A549 (cell line): Measurements from ENCODE around the gene NPAT. TPM values are rescaled to one million over a fixed set of nuclear protein-coding genes. Genes with fewer than 3 reads are reported as not detected.
A peak's percentile ranks its signal among the peaks of the same experiment; 100 is the strongest.

ENCODE experiments used
- ATAC-seq, 2 experiments: fragments of 200-7000 bp in 1 of 2; fragments of >200 bp in 1 of 2; cut with Nextera tagmentation in 1 of 2; cut with Tn5 transposase in 1 of 2; 3 replicates each; pipeline versions ENCODE4 v1.8.0 to v1.9.1; 2018 to 2020; ENCODE audit warnings: mild to moderate bottlenecking in 1 of 2, moderate library complexity in 1 of 2
- CTCF ChIA-PET: fragments of 300-600 bp; sonication (Branson Sonifier 250); formaldehyde crosslinking; extraction: SDS; loops from one replicate; lab custom pipeline; 2021; ENCODE audit warnings: antibody characterized with exemption, inconsistent platforms; lab: Yijun Ruan, JAX
- POLR2A ChIA-PET: fragments of 350-600 bp; formaldehyde crosslinking; extraction: SDS; loops from one replicate; lab custom pipeline; 2021; ENCODE audit warnings: antibody characterized with exemption, inconsistent platforms; lab: Yijun Ruan, JAX
- DNase-seq, 2 experiments: peaks; one replicate each; pipeline versions ENCODE4 v3.0.0 to v3.0.0-alpha.2; 2011 to 2016; ENCODE audit warnings: low read depth in 1 of 2, low spot score in 1 of 2
- FAIRE-seq: peaks from 2 replicates; lab custom pipeline; 2011; peaks lifted over from hg19 to GRCh38; lab: Jason Lieb, UNC
- H3K27ac ChIP-seq, 2 experiments: fragments of >200 bp; sonication (Bioruptor Twin); formaldehyde crosslinking; 3 replicates each; pipeline ENCODE4 v1.5.1; 2016 to 2017
- H3K4me1 ChIP-seq: fragments of >200 bp; sonication (Bioruptor Twin); formaldehyde crosslinking; 3 replicates; pipeline ENCODE4 v1.6.1; 2016
- H3K4me2 ChIP-seq: fragments of >200 bp; sonication (Bioruptor Twin); formaldehyde crosslinking; 3 replicates; pipeline ENCODE4 v1.6.1; 2016
- H3K4me3 ChIP-seq: fragments of >200 bp; sonication (Bioruptor Twin); formaldehyde crosslinking; 3 replicates; pipeline ENCODE4 v1.5.1; 2016
- H3K9me3 ChIP-seq: fragments of >200 bp; sonication (Bioruptor Twin); formaldehyde crosslinking; 3 replicates; pipeline ENCODE4 v1.6.1; 2016
- ATOH8 ChIP-seq: fragments of 250-450 bp; sonication (Bioruptor Pico); IDR thresholded peaks from 2 replicates; pipeline ENCODE4 v1.5.0; 2020; ENCODE audit warnings: low read depth, mild to moderate bottlenecking, moderate library complexity
- CBX2 ChIP-seq: fragments of 200-600 bp; sonication (generic); IDR thresholded peaks from 2 replicates; pipeline ENCODE4 v1.6.1; 2016; ENCODE audit warnings: low read depth, mild to moderate bottlenecking, borderline replicate concordance
- CBX8 ChIP-seq: fragments of 200-600 bp; sonication (generic); IDR thresholded peaks from 2 replicates; pipeline ENCODE4 v1.6.1; 2016
- CHD2 ChIP-seq: fragments of 150-350 bp; IDR thresholded peaks from 2 replicates; pipeline ENCODE4 v1.6.1; 2014; ENCODE audit warnings: low read length; ENCODE audit not compliant: partially characterized antibody
- CHD4 ChIP-seq: fragments of 200-600 bp; sonication (generic); IDR thresholded peaks from 2 replicates; pipeline ENCODE4 v1.6.1; 2016; ENCODE audit warnings: antibody characterized with exemption, mild to moderate bottlenecking, borderline replicate concordance
- FOSB ChIP-seq: fragments of 250-450 bp; sonication (Bioruptor Pico); IDR thresholded peaks from 2 replicates; pipeline ENCODE4 v1.5.0; 2020; ENCODE audit warnings: mild to moderate bottlenecking, moderate library complexity
- FOSL2 ChIP-seq, 2 experiments: fragments of 450-650 bp in 1 of 2; fragments of >200 bp in 1 of 2; sonication (Bioruptor Twin) in 1 of 2; formaldehyde crosslinking; IDR thresholded peaks; 2 replicates each; pipeline versions ENCODE4 v1.5.0 to v1.6.1; 2016 to 2020; ENCODE audit warnings: mild to moderate bottlenecking in 1 of 2, moderate library complexity in 1 of 2
- GATA3 ChIP-seq: IDR thresholded peaks from 2 replicates; pipeline ENCODE4 v1.6.1; 2012; ENCODE audit warnings: borderline replicate concordance
- HDAC2 ChIP-seq: fragments of 200-600 bp; sonication (generic); IDR thresholded peaks from 2 replicates; pipeline ENCODE4 v1.6.1; 2016
- HES2 ChIP-seq: fragments of >200 bp; sonication (Bioruptor Twin); formaldehyde crosslinking; IDR thresholded peaks from 2 replicates; pipeline ENCODE4 v1.6.1; 2016
- HOXB13 ChIP-seq: fragments of 250-450 bp; sonication (Bioruptor Pico); IDR thresholded peaks from 2 replicates; pipeline ENCODE4 v1.5.0; 2020; ENCODE audit warnings: low read depth, mild to moderate bottlenecking, moderate library complexity
- JUN ChIP-seq, 2 experiments: fragments of >200 bp; sonication (Bioruptor Twin); formaldehyde crosslinking; IDR thresholded peaks; 2 replicates in 1 of 2; 3 replicates in 1 of 2; pipeline ENCODE4 v1.6.1; 2016 to 2017
- JUNB ChIP-seq: fragments of >200 bp; sonication (Bioruptor Twin); formaldehyde crosslinking; IDR thresholded peaks from 2 replicates; pipeline ENCODE4 v1.6.1; 2016
- MYC ChIP-seq: IDR thresholded peaks from 2 replicates; pipeline ENCODE4 v1.6.1; 2012; ENCODE audit warnings: mild to moderate bottlenecking, inconsistent platforms, low read length, improper control_type of control experiment, borderline replicate concordance
- NFE2L2 ChIP-seq: fragments of 150-350 bp; conservative IDR thresholded peaks from 2 replicates; pipeline ENCODE4 v1.6.1; 2014; ENCODE audit warnings: low read length
- NR3C1 ChIP-seq: fragments of >200 bp; sonication (Bioruptor Twin); formaldehyde crosslinking; IDR thresholded peaks from 3 replicates; pipeline ENCODE4 v1.6.1; 2017
- POLR2A ChIP-seq: IDR thresholded peaks from 2 replicates; pipeline ENCODE4 v1.6.1; 2012; ENCODE audit warnings: mild to moderate bottlenecking, low read length
- RAD21 ChIP-seq, 2 experiments: fragments of >200 bp in 1 of 2; sonication (Bioruptor Twin) in 1 of 2; formaldehyde crosslinking in 1 of 2; IDR thresholded peaks in 1 of 2; conservative IDR thresholded peaks in 1 of 2; 2 replicates in 1 of 2; 3 replicates in 1 of 2; pipeline ENCODE4 v1.6.1; 2012 to 2018; ENCODE audit warnings: inconsistent platforms in 1 of 2
- RCOR1 ChIP-seq: fragments of 150-350 bp; IDR thresholded peaks from 2 replicates; pipeline ENCODE4 v1.6.1; 2014; ENCODE audit warnings: antibody characterized with exemption, low read length, low read depth
- RFX5 ChIP-seq: fragments of 450-650 bp; IDR thresholded peaks from 2 replicates; pipeline ENCODE4 v1.7.1; 2014; ENCODE audit warnings: antibody characterized with exemption, mild to moderate bottlenecking, moderate library complexity
- SMC3 ChIP-seq: fragments of >200 bp; sonication (Bioruptor Twin); formaldehyde crosslinking; IDR thresholded peaks from 3 replicates; pipeline ENCODE4 v1.6.1; 2018; ENCODE audit warnings: inconsistent platforms
- TP53 ChIP-seq: fragments of 250-450 bp; sonication (Bioruptor Pico); IDR thresholded peaks from 2 replicates; pipeline ENCODE4 v1.5.0; 2021; ENCODE audit warnings: mild to moderate bottlenecking, moderate library complexity
- ZC3H11A ChIP-seq: fragments of 450-650 bp; IDR thresholded peaks from 2 replicates; pipeline ENCODE4 v1.6.1; 2014; ENCODE audit warnings: antibody characterized with exemption, mild to moderate bottlenecking
- ZNF302 ChIP-seq: fragments of 250-450 bp; sonication (Bioruptor Pico); IDR thresholded peaks from 2 replicates; pipeline ENCODE4 v1.9.0; 2021; ENCODE audit warnings: inconsistent platforms, mild to moderate bottlenecking, moderate library complexity
- ZSCAN20 ChIP-seq: fragments of 250-450 bp; sonication (Bioruptor Pico); IDR thresholded peaks from 2 replicates; pipeline ENCODE4 v1.8.0; 2022; ENCODE audit warnings: mild to moderate bottlenecking, moderate library complexity
- WGBS: methylation state at CpG from one replicate; pipeline ENCODE4 v1.1.6; 2017; ENCODE audit errors: missing lambda C conversion rate; 5-methylcytosine and 5-hydroxymethylcytosine counted together
- polyA plus RNA-seq, 4 experiments: library from polyadenylated mRNA; depleted of rRNA in 3 of 4; stranded (reverse); fragments of >200 nt; fragmentation: RNase III in 1 of 4; extraction: RNeasy Plus Mini Kit Qiagen cat#74134 plus additional on column Dnase treatment in 1 of 4; gene quantifications; 2 replicates in 3 of 4; 3 replicates in 1 of 4; pipeline ENCODE4 v1.2.3, GENCODE V29; 2011 to 2017
- TF ChIP-seq, protein P1 (sequence below): fragments of >200 bp; sonication (Bioruptor Twin); formaldehyde crosslinking; IDR thresholded peaks from 3 replicates; pipeline ENCODE4 v1.5.1; 2016

The NPAT gene
- polyA plus RNA-seq, 2 of the 4 experiments (the other 2 are of a cell fraction): 4.6 to 9.3 TPM

DNA sequence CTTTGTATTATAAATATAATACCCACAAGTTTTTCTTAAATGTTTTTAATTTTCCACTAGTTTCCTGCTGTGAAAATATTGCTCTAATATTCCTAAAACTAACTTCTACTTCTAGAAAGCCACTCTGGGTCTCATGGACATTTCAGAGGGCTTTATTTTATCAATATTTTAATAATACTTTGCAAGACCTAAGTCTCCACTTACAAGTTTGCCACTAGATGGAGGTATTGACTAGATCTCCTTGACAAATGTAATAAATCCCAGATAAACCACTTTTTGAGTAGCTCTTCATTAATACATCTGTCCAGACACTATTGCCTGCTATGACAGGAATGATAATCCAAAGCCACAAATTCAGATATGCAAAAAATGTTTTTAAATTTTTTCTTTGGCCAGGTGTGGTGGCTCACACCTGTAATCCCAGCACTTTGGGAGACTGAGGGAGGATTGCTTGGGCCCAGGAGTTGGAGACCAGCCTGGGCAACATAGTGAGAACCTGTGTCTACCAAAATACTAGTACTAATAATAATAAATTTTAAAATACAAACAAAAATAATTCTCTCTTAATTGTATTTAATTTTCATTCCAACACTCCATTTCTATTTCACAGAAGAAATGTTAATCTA lies 104.6 kb downstream of the NPAT start:
- peak; percentile 35 to 63 for DNase-seq
- ATAC-seq: no peak
- no peak overlapping the region for H3K4me2 ChIP-seq
- H3K9me3 ChIP-seq: no peaks in the 10 kb centered on the region
- no peak overlapping the region for H3K4me3 ChIP-seq
- FAIRE-seq: no peak
- CTCF ChIA-PET: interaction anchor here (0.6 to 2.0 kb wide), 10 partner anchors 11 to 754 kb away, joined by 3 to 6 read pairs (median 3); no protein-coding TSS in a partner anchor
- POLR2A ChIA-PET: no interaction called here
- H3K4me1 ChIP-seq: peaks cover 24% of the 10 kb centered on the region
- TF ChIP-seq RFX5: no peak
- peak; percentile 58 to 59 for TF ChIP-seq RAD21 (conservative IDR thresholded peaks at IDR 0.05 in 1 of 2, IDR thresholded peaks at IDR 0.05 in 1 of 2)
- TF ChIP-seq, protein P1, sequence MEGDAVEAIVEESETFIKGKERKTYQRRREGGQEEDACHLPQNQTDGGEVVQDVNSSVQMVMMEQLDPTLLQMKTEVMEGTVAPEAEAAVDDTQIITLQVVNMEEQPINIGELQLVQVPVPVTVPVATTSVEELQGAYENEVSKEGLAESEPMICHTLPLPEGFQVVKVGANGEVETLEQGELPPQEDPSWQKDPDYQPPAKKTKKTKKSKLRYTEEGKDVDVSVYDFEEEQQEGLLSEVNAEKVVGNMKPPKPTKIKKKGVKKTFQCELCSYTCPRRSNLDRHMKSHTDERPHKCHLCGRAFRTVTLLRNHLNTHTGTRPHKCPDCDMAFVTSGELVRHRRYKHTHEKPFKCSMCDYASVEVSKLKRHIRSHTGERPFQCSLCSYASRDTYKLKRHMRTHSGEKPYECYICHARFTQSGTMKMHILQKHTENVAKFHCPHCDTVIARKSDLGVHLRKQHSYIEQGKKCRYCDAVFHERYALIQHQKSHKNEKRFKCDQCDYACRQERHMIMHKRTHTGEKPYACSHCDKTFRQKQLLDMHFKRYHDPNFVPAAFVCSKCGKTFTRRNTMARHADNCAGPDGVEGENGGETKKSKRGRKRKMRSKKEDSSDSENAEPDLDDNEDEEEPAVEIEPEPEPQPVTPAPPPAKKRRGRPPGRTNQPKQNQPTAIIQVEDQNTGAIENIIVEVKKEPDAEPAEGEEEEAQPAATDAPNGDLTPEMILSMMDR: peak; percentile 58
- TF ChIP-seq SMC3: peak; percentile 30; the same call in 1 of the 3 replicates
- H3K27ac ChIP-seq: no peak overlapping the region

- CTCF ChIA-PET: interaction anchor here (0.6 kb wide), 1 partner anchor 11 kb away, joined by 3 read pairs; no protein-coding TSS in a partner anchor
- H3K4me2 ChIP-seq: peak overlapping the region; percentile 65
- DNase-seq (peak; percentile 24 to 53), ATAC-seq (peak; percentile 68 to 79), FAIRE-seq (no peak)
- TF ChIP-seq JUN (IDR thresholded peaks at IDR 0.05) (no peak), FOSL2 (IDR thresholded peaks at IDR 0.05) (no peak), FOSL2 (CRISPR knock-in tag; IDR thresholded peaks at IDR 0.05) (0 out of 2 replicates have a peak, but pooled peaks have one; percentile 12), MYC (no peak)
- H3K9me3 ChIP-seq: no peaks in the 10 kb centered on the region
- peaks cover 18% of the 10 kb centered on the region for H3K4me1 ChIP-seq
- peak overlapping the region; percentile 49 to 57; a peak in 3 of 6 replicates for H3K27ac ChIP-seq
- no peak overlapping the region for H3K4me3 ChIP-seq
- WGBS: 16% methylated on average over 5 of the region's 5 CpGs
- POLR2A ChIA-PET: no interaction called here
Measured at GRCh38 chr11:108115500-108116140, 106.8 kb downstream of the NPAT start.

GRCh38 chr11:108112057-108112456 lies 110.4 kb downstream of the NPAT start:
- TF ChIP-seq HES2 (no peak), CHD2 (no peak), CBX2 (no peak), NFE2L2 (no peak), NR3C1 (no peak), FOSB (CRISPR knock-in tag) (no peak), ZNF302 (no peak), JUNB (no peak), CBX8 (no peak), ZC3H11A (no peak), GATA3 (no peak), RCOR1 (no peak), HOXB13 (CRISPR knock-in tag) (no peak), CHD4 (no peak), POLR2A (no peak), ZSCAN20 (CRISPR knock-in tag) (no peak), ATOH8 (CRISPR knock-in tag) (no peak), HDAC2 (no peak), TP53 (CRISPR knock-in tag) (no peak), MYC (no peak)
- Histone ChIP-seq H3K27ac (no peak overlapping the region), H3K4me1 (peaks cover 18% of the 10 kb centered on the region), H3K4me2 (no peak overlapping the region), H3K9me3 (no peaks in the 10 kb centered on the region), H3K4me3 (no peak overlapping the region)
- FAIRE-seq (no peak), ATAC-seq (no peak), DNase-seq (no peak)
- WGBS: 95% methylated on average over 2 of the region's 2 CpGs
- ChIA-PET CTCF (no interaction called here), POLR2A (no interaction called here)
